NCI-H187 treated with DMSO at 0.1 percent for 48 hours (cell line): Measurements from ENCODE around the gene MUC4.
"Not testable (repeated sequence)": the region's sequence is repeated elsewhere in the genome, so short reads cannot be mapped to it uniquely, and the experiment has no call there.

ENCODE experiments used
- DNase-seq: peaks from one replicate; lab custom pipeline; 2025; lab: John Stamatoyannopoulos, UW

The MUC4 gene

GRCh38 chr3:195761123-195761566 lies 50.6 kb downstream of the MUC4 start:
- no peak for DNase-seq

- DNase-seq = no peak
Observed at GRCh38 chr3:195760345-195761122, 51.2 kb downstream of the MUC4 start.

GRCh38 chr3:195758721-195759353 lies 52.9 kb downstream of the MUC4 start:
- DNase-seq = no peak

GRCh38 chr3:195757827-195758226 lies 53.9 kb downstream of the MUC4 start:
- DNase-seq = no peak

GRCh38 chr3:195757438-195757770 lies 54.3 kb downstream of the MUC4 start:
- DNase-seq = no peak

GRCh38 chr3:195755791-195756676 lies 55.7 kb downstream of the MUC4 start:
- DNase-seq = no peak

- DNase-seq = no peak
Observed at GRCh38 chr3:195755391-195755790, 56.3 kb downstream of the MUC4 start.

- no peak for DNase-seq
Observed at GRCh38 chr3:195754906-195755305, 56.8 kb downstream of the MUC4 start.

GRCh38 chr3:195754141-195754540 lies 57.6 kb downstream of the MUC4 start:
- no peak for DNase-seq

GRCh38 chr3:195753581-195753980 lies 58.1 kb downstream of the MUC4 start:
- no peak for DNase-seq

- DNase-seq = no peak
Observed at GRCh38 chr3:195752546-195753331, 59.0 kb downstream of the MUC4 start.

GRCh38 chr3:195752066-195752465 lies 59.7 kb downstream of the MUC4 start:
- DNase-seq = no peak

- peak; percentile 80 for DNase-seq
Observed at GRCh38 chr3:195751560-195751959, 60.2 kb downstream of the MUC4 start.

- DNase-seq = no peak
Observed at GRCh38 chr3:195750797-195751520, 60.8 kb downstream of the MUC4 start.

GRCh38 chr3:195749101-195749500 lies 62.6 kb downstream of the MUC4 start:
- DNase-seq = not testable (repeated sequence)

GRCh38 chr3:195748661-195749060 lies 63.1 kb downstream of the MUC4 start:
- DNase-seq = no peak

- DNase-seq = no peak
Observed at GRCh38 chr3:195746751-195747150, 65.0 kb downstream of the MUC4 start.

- no peak for DNase-seq
Observed at GRCh38 chr3:195746346-195746745, 65.4 kb downstream of the MUC4 start.

- DNase-seq = no peak
Observed at GRCh38 chr3:195744437-195744836, 67.3 kb downstream of the MUC4 start.

- DNase-seq = no peak
Observed at GRCh38 chr3:195739561-195740111, 72.1 kb downstream of the MUC4 start.
